SH-SY5Y (cell line): ENCODE results near the gene IGF2BP2.

ENCODE experiments used
- GATA2 ChIP-seq: IDR thresholded peaks from 2 replicates; pipeline ENCODE4 v1.6.1; 2011; ENCODE audit warnings: mild to moderate bottlenecking, low read depth, low read length
- GATA3 ChIP-seq: IDR thresholded peaks from 2 replicates; pipeline ENCODE4 v1.6.1; 2011; ENCODE audit warnings: low read depth, mild to moderate bottlenecking, low read length, moderate library complexity

The IGF2BP2 gene

GRCh38 chr3:185631108-185631507 is 193.7 kb downstream of the IGF2BP2 start:
- TF ChIP-seq GATA3, result no peak
- no peak for TF ChIP-seq GATA2

GRCh38 chr3:185630182-185630622 is 194.6 kb downstream of the IGF2BP2 start:
- TF ChIP-seq GATA3, result no peak
- no peak for TF ChIP-seq GATA2

GRCh38 chr3:185629554-185630181 is 195.2 kb downstream of the IGF2BP2 start:
- no peak for TF ChIP-seq GATA2
- no peak for TF ChIP-seq GATA3

GRCh38 chr3:185625784-185626183 is 199.1 kb downstream of the IGF2BP2 start:
- TF ChIP-seq GATA3 (no peak), GATA2 (no peak)

- TF ChIP-seq GATA3, result no peak
- TF ChIP-seq GATA2, result no peak
Measured at GRCh38 chr3:185623939-185624665, 200.7 kb downstream of the IGF2BP2 start.

DNA sequence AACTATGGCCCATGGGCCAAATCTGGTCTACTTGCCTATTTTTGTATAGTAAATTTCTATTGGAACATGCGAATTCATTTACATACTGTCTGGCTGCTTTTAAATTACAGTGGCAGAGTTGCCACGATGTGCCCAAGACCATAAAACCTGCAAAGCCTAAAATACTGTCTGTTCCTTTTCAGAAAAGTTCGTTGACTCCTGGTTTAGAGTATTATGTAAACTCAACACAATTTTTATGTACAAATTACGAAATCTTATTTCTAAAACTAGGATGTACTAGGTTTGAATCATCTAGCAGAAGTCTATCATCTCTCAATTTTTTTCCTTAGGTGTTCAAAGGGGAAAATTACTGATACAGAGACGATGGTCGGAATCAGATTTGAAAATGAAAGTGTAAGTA is 211.8 kb downstream of the IGF2BP2 start:
- no peak for TF ChIP-seq GATA3
- no peak for TF ChIP-seq GATA2

DNA sequence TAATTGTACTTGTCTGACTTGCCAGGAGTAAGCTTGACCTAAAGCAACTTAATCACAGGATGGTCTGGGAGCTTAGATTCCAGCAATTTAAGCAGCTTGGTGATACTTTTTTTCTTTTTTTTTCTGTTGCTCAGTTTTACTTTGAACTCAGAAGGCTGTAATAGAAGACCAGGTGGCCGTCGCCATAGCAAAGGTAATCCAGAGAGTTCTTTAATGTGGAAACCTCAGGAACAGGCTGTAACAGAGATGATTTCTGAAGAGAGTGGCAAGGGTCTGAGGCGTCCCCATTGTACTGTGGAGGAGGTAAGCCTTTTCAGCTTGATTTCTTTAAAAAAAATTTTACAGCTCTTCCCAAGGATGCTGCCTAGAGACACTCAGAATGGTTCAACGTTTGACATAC is 218.6 kb downstream of the IGF2BP2 start:
- TF ChIP-seq GATA2, result no peak
- no peak for TF ChIP-seq GATA3

DNA sequence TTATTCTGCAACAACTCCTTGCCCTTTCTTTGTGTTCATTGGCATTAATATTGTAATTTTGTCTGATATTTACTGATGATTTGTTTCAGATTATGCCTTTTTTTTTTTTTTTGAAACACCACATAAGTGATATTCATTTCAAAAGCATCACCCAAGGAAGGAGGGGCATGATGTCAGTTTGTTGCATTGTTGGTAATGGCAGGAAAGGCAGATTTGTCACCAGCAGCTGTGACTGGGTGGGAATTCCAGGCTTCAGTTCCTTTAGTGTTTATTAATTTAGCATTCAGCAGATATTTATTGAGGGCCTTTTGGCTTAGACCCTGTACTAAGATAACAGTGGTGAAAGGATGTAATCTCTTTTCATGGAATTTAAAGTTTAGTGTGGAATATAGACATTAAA is 219.3 kb downstream of the IGF2BP2 start:
- TF ChIP-seq GATA3, result no peak
- TF ChIP-seq GATA2, result no peak

DNA sequence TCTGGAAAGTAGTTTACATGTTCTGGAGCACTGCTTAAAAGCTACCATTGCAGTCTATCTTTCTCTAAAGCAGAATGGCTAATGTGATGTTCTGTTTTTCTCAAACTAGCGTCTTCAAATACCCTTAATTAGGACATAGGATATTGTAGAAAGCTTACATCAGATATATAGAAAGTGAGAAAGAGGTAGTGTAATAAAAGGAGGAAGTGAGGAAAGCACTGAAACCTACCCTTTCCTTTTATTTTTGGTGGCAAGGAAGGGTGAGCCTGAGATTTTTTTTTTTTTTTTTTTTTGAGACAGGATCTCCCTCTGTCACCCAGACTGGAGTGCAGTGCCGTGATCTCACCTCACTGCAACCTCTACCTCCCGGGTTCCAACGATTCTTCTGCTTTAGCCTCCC is 229.3 kb downstream of the IGF2BP2 start:
- TF ChIP-seq GATA2 (no peak), GATA3 (no peak)

DNA sequence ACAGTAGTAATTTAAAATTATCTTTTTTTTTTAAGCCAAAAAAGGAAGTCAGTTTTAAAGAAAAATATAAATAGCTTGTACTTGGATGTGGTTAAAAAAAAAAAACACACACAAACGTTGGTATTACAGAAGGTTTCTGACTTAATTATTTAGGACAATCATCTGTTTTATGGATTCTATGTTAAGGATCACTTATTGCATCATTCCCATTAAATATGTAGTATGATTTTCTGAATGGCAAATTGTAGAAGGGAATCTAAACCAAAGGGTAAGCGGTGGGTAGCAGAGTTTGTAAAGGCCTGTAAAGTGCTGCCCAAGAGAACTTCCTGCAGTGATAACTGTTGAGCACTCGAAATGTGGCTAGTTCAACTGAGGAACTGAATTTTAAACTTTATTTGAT is 230.8 kb downstream of the IGF2BP2 start:
- TF ChIP-seq GATA3 (no peak), GATA2 (no peak)
